Measurements from ENCODE around the gene CFAP100. TPM values are rescaled to one million over a fixed set of nuclear protein-coding genes. Genes with fewer than 3 reads are reported as not detected.

CFAP100 gene
- total and polyA plus RNA-seq, 2 donors, result 0.11 TPM; not detected in 1

DNA sequence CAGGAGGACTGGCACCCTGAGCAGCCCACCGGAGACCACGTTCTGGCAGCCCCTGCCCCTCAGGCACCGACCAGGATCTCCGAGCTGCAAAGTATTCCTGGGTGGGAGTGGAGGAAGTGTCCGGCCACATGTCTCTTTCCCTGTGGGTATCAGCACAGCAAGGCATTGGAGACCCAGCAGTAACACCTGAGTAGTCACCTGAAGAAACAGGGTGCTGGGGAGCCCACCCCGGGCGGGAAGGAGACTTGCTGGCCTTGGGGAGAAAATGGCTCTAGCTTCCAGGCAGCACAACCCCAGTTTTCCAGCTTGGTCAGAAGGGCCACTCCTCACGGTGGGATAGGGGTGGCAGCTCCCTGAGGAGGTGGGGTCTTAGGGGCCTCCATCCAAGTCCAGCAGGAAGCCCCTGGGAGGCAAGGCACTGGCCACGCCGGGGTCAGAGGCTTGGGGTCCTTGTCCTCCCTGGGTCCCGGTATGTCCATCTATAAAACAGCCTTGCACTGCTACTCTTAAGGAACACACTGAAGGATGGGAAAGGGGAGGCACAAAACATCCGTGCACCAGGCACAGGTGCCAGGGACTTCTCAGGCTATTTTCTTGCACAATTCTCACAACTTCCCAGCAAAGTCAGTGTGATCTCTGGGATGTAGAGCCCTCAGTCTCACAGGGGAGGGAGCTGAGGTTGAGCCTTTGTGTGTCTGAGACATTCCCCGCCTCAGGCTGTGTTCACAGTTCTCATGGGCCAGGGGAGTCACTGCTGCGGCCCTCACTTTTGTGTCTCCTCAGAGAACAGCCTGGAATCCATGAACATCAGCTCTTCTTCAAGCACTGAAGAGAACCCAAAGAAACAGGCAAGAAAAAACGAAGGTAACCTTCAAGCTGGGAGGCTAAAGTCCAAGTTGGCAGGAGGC lies 11.9 kb downstream of the CFAP100 start:
- H3K27ac ChIP-seq (ENCODE audit: low read depth in 1 of 2, low read length in 1 of 2), result no peak overlapping the region
- no peak overlapping the region for H3K4me3 ChIP-seq (ENCODE audit: low read length in 2 of 2)
- peaks cover 0 to 8% of the 10 kb centered on the region in 2 donors for H3K27me3 ChIP-seq (ENCODE audit: control insufficient read depth in 2 of 2, insufficient read depth in 1 of 2, low read length in 1 of 2)
- H3K9me3 ChIP-seq (ENCODE audit: control insufficient read depth in 2 of 2, insufficient read depth in 1 of 2, low read length in 1 of 2), result no peaks in the 10 kb centered on the region
- DNase-seq (ENCODE audit: low read depth in 6 of 9, low spot score in 9 of 9), result no peak
- H3K36me3 ChIP-seq (ENCODE audit: control insufficient read depth in 2 of 2, insufficient read depth in 2 of 2, low read length in 1 of 2), result no peaks in the 10 kb centered on the region
- no peaks in the 10 kb centered on the region for H3K4me1 ChIP-seq (ENCODE audit: control insufficient read depth in 2 of 2, insufficient read depth in 2 of 2, low read length in 2 of 2)
- 90% methylated on average over 15 of the region's 15 CpGs for WGBS

- Histone ChIP-seq H3K27me3 (ENCODE audit: control insufficient read depth in 2 of 2, insufficient read depth in 1 of 2, low read length in 1 of 2) (peaks cover 0 to 2% of the 10 kb centered on the region in 2 donors), H3K36me3 (ENCODE audit: control insufficient read depth in 2 of 2, insufficient read depth in 2 of 2, low read length in 1 of 2) (no peaks in the 10 kb centered on the region), H3K27ac (ENCODE audit: low read depth in 1 of 2, low read length in 1 of 2) (no peak overlapping the region), H3K4me1 (ENCODE audit: control insufficient read depth in 2 of 2, insufficient read depth in 2 of 2, low read length in 2 of 2) (no peaks in the 10 kb centered on the region), H3K9me3 (ENCODE audit: control insufficient read depth in 2 of 2, insufficient read depth in 1 of 2, low read length in 1 of 2) (no peaks in the 10 kb centered on the region), H3K4me3 (ENCODE audit: low read length in 2 of 2) (no peak overlapping the region)
- no peak for DNase-seq (ENCODE audit: low read depth in 6 of 9, low spot score in 9 of 9)
- whole genome bisulfite sequencing, result 89% methylated on average over 5 of the region's 5 CpGs
Observed at GRCh38 chr3:126407412-126408044, 12.8 kb downstream of the CFAP100 start.

DNA sequence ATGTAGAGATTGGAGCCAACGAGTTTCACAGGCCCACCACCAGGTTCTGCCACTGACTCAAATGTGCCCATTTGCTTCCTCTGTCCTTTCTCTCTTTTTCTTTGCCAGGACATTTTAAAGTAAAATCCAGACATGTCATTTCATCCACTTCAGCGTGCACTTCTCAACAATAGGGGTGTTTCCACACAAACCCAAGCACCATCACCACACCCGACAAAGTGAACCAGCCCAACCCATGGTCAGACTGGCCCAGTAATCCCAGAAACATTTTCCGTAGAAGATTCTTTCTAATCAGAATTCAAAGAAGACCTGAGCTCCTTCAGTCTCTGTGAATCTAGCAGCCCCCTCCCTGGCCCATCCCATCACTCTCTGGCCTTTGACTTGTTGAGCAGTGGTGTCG lies 13.4 kb downstream of the CFAP100 start:
- H3K36me3 ChIP-seq (ENCODE audit: control insufficient read depth in 2 of 2, insufficient read depth in 2 of 2, low read length in 1 of 2), result no peaks in the 10 kb centered on the region
- H3K4me3 ChIP-seq (ENCODE audit: low read length in 2 of 2), result no peak overlapping the region
- no peak for DNase-seq (ENCODE audit: low read depth in 6 of 9, low spot score in 9 of 9)
- H3K9me3 ChIP-seq (ENCODE audit: control insufficient read depth in 2 of 2, insufficient read depth in 1 of 2, low read length in 1 of 2), result no peaks in the 10 kb centered on the region
- H3K27ac ChIP-seq (ENCODE audit: low read depth in 1 of 2, low read length in 1 of 2), result no peak overlapping the region
- peaks cover 0 to 6% of the 10 kb centered on the region in 2 donors for H3K27me3 ChIP-seq (ENCODE audit: control insufficient read depth in 2 of 2, insufficient read depth in 1 of 2, low read length in 1 of 2)
- no peaks in the 10 kb centered on the region for H3K4me1 ChIP-seq (ENCODE audit: control insufficient read depth in 2 of 2, insufficient read depth in 2 of 2, low read length in 2 of 2)
- 92% methylated on average over 5 of the region's 5 CpGs for WGBS

- no peak overlapping the region for H3K27ac ChIP-seq (ENCODE audit: low read depth in 1 of 2, low read length in 1 of 2)
- no peak for DNase-seq (ENCODE audit: low read depth in 6 of 9, low spot score in 9 of 9)
Observed at GRCh38 chr3:126412841-126413692, 18.4 kb downstream of the CFAP100 start.

GRCh38 chr3:126413693-126414080 lies 19.0 kb downstream of the CFAP100 start:
- DNase-seq (ENCODE audit: low read depth in 6 of 9, low spot score in 9 of 9), result no peak
- Histone ChIP-seq H3K27me3 (ENCODE audit: control insufficient read depth in 2 of 2, insufficient read depth in 1 of 2, low read length in 1 of 2) (peaks cover 0 to 40% of the 10 kb centered on the region in 2 donors), H3K4me3 (ENCODE audit: low read length in 2 of 2) (no peak overlapping the region), H3K36me3 (ENCODE audit: control insufficient read depth in 2 of 2, insufficient read depth in 2 of 2, low read length in 1 of 2) (no peaks in the 10 kb centered on the region), H3K9me3 (ENCODE audit: control insufficient read depth in 2 of 2, insufficient read depth in 1 of 2, low read length in 1 of 2) (no peaks in the 10 kb centered on the region), H3K27ac (ENCODE audit: low read depth in 1 of 2, low read length in 1 of 2) (no peak overlapping the region), H3K4me1 (ENCODE audit: control insufficient read depth in 2 of 2, insufficient read depth in 2 of 2, low read length in 2 of 2) (no peaks in the 10 kb centered on the region)
- 87% methylated on average over 4 of the region's 4 CpGs for WGBS

More at GRCh38 chr3:126412841-126413692, 18.4 kb downstream of the CFAP100 start:
- Histone ChIP-seq H3K9me3 (ENCODE audit: control insufficient read depth in 2 of 2, insufficient read depth in 1 of 2, low read length in 1 of 2) (no peaks in the 10 kb centered on the region), H3K27me3 (ENCODE audit: control insufficient read depth in 2 of 2, insufficient read depth in 1 of 2, low read length in 1 of 2) (peaks cover 0 to 37% of the 10 kb centered on the region in 2 donors), H3K36me3 (ENCODE audit: control insufficient read depth in 2 of 2, insufficient read depth in 2 of 2, low read length in 1 of 2) (no peaks in the 10 kb centered on the region), H3K4me3 (ENCODE audit: low read length in 2 of 2) (no peak overlapping the region), H3K4me1 (ENCODE audit: control insufficient read depth in 2 of 2, insufficient read depth in 2 of 2, low read length in 2 of 2) (no peaks in the 10 kb centered on the region)
- 97% methylated on average over 6 of the region's 6 CpGs for WGBS

DNA sequence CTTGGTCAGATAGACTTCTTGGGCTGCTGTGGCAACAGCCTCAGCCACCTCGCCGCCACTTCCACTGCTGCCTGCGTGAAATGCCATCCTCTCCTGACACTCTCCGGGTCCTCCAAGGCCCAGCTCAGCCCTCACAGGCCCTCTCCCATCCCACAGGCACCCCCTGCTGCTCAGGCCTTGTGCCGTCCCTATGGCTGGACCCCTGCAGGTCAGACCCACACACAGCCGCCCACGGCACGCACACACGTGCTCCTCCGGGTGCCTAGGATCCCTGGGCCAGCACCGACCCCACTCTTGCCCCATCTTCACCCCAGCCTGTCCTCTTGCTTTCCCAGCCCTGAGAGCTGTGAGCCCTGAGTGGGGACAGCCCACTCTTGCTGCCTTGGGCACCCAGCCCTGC lies 19.7 kb downstream of the CFAP100 start:
- Histone ChIP-seq H3K4me1 (ENCODE audit: control insufficient read depth in 2 of 2, insufficient read depth in 2 of 2, low read length in 2 of 2) (no peaks in the 10 kb centered on the region), H3K36me3 (ENCODE audit: control insufficient read depth in 2 of 2, insufficient read depth in 2 of 2, low read length in 1 of 2) (no peaks in the 10 kb centered on the region), H3K9me3 (ENCODE audit: control insufficient read depth in 2 of 2, insufficient read depth in 1 of 2, low read length in 1 of 2) (no peaks in the 10 kb centered on the region), H3K4me3 (ENCODE audit: low read length in 2 of 2) (no peak overlapping the region), H3K27ac (ENCODE audit: low read depth in 1 of 2, low read length in 1 of 2) (no peak overlapping the region), H3K27me3 (ENCODE audit: control insufficient read depth in 2 of 2, insufficient read depth in 1 of 2, low read length in 1 of 2) (peaks cover 0 to 41% of the 10 kb centered on the region in 2 donors)
- whole genome bisulfite sequencing, result 96% methylated on average over 11 of the region's 11 CpGs
- DNase-seq (ENCODE audit: low read depth in 6 of 9, low spot score in 9 of 9), result no peak

DNA sequence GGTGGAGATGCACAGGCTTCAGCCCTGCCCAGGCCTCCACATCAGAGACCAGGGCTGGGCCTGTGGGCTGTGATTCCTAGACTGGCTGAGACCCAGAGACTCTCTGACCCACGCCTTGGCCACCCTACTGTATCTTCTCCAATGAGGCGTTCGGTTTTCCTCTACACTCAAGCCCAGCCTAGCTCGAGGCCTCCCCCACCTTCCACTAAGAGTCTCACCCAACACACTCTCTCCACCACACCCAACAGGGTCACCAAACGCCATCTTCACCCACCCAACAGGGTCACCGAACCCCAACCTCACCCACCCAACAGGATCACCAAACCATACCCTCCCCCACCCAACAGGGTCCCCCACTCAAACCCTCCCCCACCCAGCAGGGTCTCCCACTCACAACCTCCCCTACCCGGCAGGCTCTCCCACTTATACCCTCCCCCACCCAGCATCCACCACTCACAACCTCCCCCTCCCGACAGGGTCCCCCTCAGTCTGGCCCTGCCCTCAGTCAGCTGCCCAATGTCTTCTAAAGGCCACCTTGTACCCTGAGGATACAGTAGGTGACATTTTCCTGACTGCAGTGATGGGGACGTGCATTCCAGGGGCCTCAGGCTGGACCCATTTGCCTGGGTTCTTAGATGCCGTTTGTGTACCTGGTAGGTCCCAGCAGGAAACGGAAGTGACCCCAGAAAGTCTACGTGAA lies 20.4 kb downstream of the CFAP100 start:
- H3K4me1 ChIP-seq (ENCODE audit: control insufficient read depth in 2 of 2, insufficient read depth in 2 of 2, low read length in 2 of 2), result no peaks in the 10 kb centered on the region
- no peak overlapping the region for H3K27ac ChIP-seq (ENCODE audit: low read depth in 1 of 2, low read length in 1 of 2)
- DNase-seq (ENCODE audit: low read depth in 6 of 9, low spot score in 9 of 9), result no peak
- H3K27me3 ChIP-seq (ENCODE audit: control insufficient read depth in 2 of 2, insufficient read depth in 1 of 2, low read length in 1 of 2), result peaks cover 0 to 41% of the 10 kb centered on the region in 2 donors
- no peaks in the 10 kb centered on the region for H3K36me3 ChIP-seq (ENCODE audit: control insufficient read depth in 2 of 2, insufficient read depth in 2 of 2, low read length in 1 of 2)
- H3K9me3 ChIP-seq (ENCODE audit: control insufficient read depth in 2 of 2, insufficient read depth in 1 of 2, low read length in 1 of 2), result no peaks in the 10 kb centered on the region
- H3K4me3 ChIP-seq (ENCODE audit: low read length in 2 of 2), result no peak overlapping the region
- WGBS, result 93% methylated on average over 12 of the region's 12 CpGs

GRCh38 chr3:126415661-126416591 lies 21.2 kb downstream of the CFAP100 start:
- no peaks in the 10 kb centered on the region for H3K9me3 ChIP-seq (ENCODE audit: control insufficient read depth in 2 of 2, insufficient read depth in 1 of 2, low read length in 1 of 2)
- no peak for DNase-seq (ENCODE audit: low read depth in 6 of 9, low spot score in 9 of 9)
- H3K36me3 ChIP-seq (ENCODE audit: control insufficient read depth in 2 of 2, insufficient read depth in 2 of 2, low read length in 1 of 2), result no peaks in the 10 kb centered on the region
- H3K27me3 ChIP-seq (ENCODE audit: control insufficient read depth in 2 of 2, insufficient read depth in 1 of 2, low read length in 1 of 2), result peaks cover 0 to 41% of the 10 kb centered on the region in 2 donors
- WGBS, result 64% methylated on average over 61 of the region's 61 CpGs
- no peaks in the 10 kb centered on the region for H3K4me1 ChIP-seq (ENCODE audit: control insufficient read depth in 2 of 2, insufficient read depth in 2 of 2, low read length in 2 of 2)
- H3K27ac ChIP-seq (ENCODE audit: low read depth in 1 of 2, low read length in 1 of 2), result no peak overlapping the region
- H3K4me3 ChIP-seq (ENCODE audit: low read length in 2 of 2), result no peak overlapping the region

Measured in thymus (tissue), 11 donors.